ENCODE data around the gene SUV39H1.

- no peak for TF ChIP-seq CTCF (IDR thresholded peaks at IDR 0.05)
- TF ChIP-seq EP300 (IDR thresholded peaks at IDR 0.05): no peak
- TF ChIP-seq POLR2A (IDR thresholded peaks at IDR 0.05): no peak
- TF ChIP-seq POLR2AphosphoS5 (IDR thresholded peaks at IDR 0.05): no peak
Observed at GRCh38 chrX:48737940-48738339, 41.4 kb downstream of the SUV39H1 start.

Measured in upper lobe of left lung (tissue), 4 donors.